ENCODE measurements around the gene DLX4. TPM values are rescaled to one million over a fixed set of nuclear protein-coding genes. Genes with fewer than 3 reads are reported as not detected.

DLX4 gene
- total RNA-seq, 4 donors from 2014 or later: 1.4 to 5.7 (median 3.4) TPM

DNA sequence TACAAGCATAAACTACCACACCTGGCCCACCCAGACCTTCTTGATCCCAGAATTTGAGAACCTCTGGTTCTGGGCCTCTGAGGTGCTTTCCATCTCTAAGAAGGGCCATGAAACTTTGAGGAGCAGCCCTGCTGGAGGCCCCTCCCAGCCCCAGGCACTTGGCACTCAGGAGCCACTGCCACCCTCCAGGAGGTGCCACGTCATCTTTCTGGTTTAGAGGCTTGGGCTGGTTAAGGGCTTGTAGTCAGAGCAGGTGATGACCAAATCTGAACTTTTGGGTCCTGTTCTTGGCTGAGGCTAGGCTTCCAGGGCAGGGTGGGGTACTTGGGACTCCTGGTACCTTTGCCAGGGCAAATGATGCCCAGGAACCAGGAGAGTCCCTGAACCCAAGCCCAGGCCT lies 13.8 kb upstream of the DLX4 start:
- TF ChIP-seq POLR2A (IDR thresholded peaks at IDR 0.05): no peak
- TF ChIP-seq EP300 (IDR thresholded peaks at IDR 0.05): no peak
- no peak for TF ChIP-seq POLR2AphosphoS5 (IDR thresholded peaks at IDR 0.05)
- TF ChIP-seq, protein P1, sequence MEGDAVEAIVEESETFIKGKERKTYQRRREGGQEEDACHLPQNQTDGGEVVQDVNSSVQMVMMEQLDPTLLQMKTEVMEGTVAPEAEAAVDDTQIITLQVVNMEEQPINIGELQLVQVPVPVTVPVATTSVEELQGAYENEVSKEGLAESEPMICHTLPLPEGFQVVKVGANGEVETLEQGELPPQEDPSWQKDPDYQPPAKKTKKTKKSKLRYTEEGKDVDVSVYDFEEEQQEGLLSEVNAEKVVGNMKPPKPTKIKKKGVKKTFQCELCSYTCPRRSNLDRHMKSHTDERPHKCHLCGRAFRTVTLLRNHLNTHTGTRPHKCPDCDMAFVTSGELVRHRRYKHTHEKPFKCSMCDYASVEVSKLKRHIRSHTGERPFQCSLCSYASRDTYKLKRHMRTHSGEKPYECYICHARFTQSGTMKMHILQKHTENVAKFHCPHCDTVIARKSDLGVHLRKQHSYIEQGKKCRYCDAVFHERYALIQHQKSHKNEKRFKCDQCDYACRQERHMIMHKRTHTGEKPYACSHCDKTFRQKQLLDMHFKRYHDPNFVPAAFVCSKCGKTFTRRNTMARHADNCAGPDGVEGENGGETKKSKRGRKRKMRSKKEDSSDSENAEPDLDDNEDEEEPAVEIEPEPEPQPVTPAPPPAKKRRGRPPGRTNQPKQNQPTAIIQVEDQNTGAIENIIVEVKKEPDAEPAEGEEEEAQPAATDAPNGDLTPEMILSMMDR (IDR thresholded peaks at IDR 0.05): no peak
- Histone ChIP-seq H3K36me3 (no peaks in the 10 kb centered on the region), H3K9me3 (no peaks in the 10 kb centered on the region), H3K27ac (no peak overlapping the region), H3K4me1 (peaks cover 9% of the 10 kb centered on the region), H3K27me3 (peaks cover 32% of the 10 kb centered on the region), H3K4me3 (no peak overlapping the region)
- DNase-seq (ENCODE audit: low spot score in 2 of 2): no peak
- 20% methylated on average over 1 of the region's 1 CpG for WGBS

DNA sequence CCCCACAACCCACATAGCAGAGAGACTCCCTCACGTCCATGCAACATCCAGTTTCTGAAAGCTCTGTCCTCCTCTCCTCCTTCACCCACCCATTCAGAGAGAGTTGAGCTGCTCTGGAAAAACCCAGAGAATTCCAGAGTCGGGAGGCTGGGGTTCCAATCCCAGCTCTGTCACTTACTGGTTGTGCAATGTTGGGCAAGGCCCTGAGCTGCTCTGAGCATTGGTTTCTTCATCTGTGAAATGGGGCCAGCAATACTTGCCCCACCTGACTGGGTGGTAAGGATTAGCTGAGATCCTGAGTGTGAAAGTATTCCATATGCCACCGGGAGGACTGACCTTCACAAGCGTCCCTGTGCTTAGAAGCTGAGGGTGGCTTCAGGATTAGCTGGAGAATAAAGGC lies 12.2 kb upstream of the DLX4 start:
- no peak overlapping the region for H3K4me3 ChIP-seq
- 68% methylated on average over 3 of the region's 4 CpGs for WGBS
- no peaks in the 10 kb centered on the region for H3K36me3 ChIP-seq
- no peaks in the 10 kb centered on the region for H3K9me3 ChIP-seq
- H3K27me3 ChIP-seq: peaks cover 27% of the 10 kb centered on the region
- peaks cover 5% of the 10 kb centered on the region for H3K4me1 ChIP-seq
- H3K27ac ChIP-seq: no peak overlapping the region
- DNase-seq (ENCODE audit: low spot score in 2 of 2): no peak
- TF ChIP-seq, protein P1 (IDR thresholded peaks at IDR 0.05): no peak
- no peak for TF ChIP-seq POLR2A (IDR thresholded peaks at IDR 0.05)
- TF ChIP-seq EP300 (IDR thresholded peaks at IDR 0.05): no peak
- TF ChIP-seq POLR2AphosphoS5 (IDR thresholded peaks at IDR 0.05): no peak

DNA sequence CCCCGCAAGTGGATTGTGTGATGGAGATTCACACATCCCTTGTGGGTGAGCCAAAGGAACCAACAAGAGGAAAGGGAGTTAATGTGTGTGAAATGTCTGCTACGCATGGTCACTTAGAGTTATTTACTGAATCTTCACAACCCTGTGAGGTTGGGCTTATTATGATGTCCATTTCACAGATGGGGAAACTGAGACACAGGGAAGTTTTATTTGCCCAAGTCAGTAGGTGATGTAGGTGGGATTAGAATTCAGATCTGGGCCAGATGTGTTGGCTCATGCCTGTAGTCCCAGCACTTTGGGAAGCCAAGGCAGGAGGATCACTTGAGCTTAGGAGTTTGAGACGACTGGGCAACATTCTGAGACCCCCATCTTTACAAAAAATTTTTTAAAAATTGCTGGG lies 11.6 kb upstream of the DLX4 start:
- no peak for TF ChIP-seq POLR2A (IDR thresholded peaks at IDR 0.05)
- TF ChIP-seq, protein P1 (IDR thresholded peaks at IDR 0.05): no peak
- no peak for TF ChIP-seq POLR2AphosphoS5 (IDR thresholded peaks at IDR 0.05)
- no peak for TF ChIP-seq EP300 (IDR thresholded peaks at IDR 0.05)
- H3K9me3 ChIP-seq: no peaks in the 10 kb centered on the region
- H3K27me3 ChIP-seq: peaks cover 28% of the 10 kb centered on the region
- no peak overlapping the region for H3K27ac ChIP-seq
- 93% methylated on average over 3 of the region's 3 CpGs for WGBS
- no peak for DNase-seq (ENCODE audit: low spot score in 2 of 2)
- H3K4me1 ChIP-seq: peaks cover 3% of the 10 kb centered on the region
- H3K36me3 ChIP-seq: no peaks in the 10 kb centered on the region
- no peak overlapping the region for H3K4me3 ChIP-seq

DNA sequence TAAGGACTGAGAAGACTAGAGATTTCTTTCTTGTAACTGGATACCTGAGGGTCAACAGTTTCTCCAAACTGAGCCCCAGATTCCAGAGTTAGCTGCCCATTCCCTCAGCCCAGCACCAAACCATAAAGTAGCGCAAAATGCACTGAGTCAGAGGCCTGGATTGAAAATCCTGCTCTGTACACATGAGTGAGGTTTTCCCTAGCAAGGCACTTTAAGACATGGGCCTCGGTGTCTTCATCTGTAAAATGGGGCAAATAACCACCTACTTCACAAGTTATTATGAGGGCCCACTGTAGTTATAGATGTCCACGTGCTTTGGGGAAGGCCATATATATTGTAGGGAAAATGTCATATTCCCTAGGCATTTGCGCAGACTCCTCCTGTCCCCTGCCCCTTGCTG lies 10.3 kb upstream of the DLX4 start:
- Histone ChIP-seq H3K4me1 (peaks cover 1% of the 10 kb centered on the region), H3K36me3 (no peaks in the 10 kb centered on the region), H3K27me3 (peaks cover 36% of the 10 kb centered on the region), H3K4me3 (no peak overlapping the region), H3K9me3 (no peaks in the 10 kb centered on the region), H3K27ac (no peak overlapping the region)
- TF ChIP-seq, protein P1 (IDR thresholded peaks at IDR 0.05): no peak
- no peak for TF ChIP-seq POLR2A (IDR thresholded peaks at IDR 0.05)
- no peak for TF ChIP-seq EP300 (IDR thresholded peaks at IDR 0.05)
- no peak for TF ChIP-seq POLR2AphosphoS5 (IDR thresholded peaks at IDR 0.05)
- DNase-seq (ENCODE audit: low spot score in 2 of 2): no peak
- 86% methylated on average over 4 of the region's 4 CpGs for WGBS

DNA sequence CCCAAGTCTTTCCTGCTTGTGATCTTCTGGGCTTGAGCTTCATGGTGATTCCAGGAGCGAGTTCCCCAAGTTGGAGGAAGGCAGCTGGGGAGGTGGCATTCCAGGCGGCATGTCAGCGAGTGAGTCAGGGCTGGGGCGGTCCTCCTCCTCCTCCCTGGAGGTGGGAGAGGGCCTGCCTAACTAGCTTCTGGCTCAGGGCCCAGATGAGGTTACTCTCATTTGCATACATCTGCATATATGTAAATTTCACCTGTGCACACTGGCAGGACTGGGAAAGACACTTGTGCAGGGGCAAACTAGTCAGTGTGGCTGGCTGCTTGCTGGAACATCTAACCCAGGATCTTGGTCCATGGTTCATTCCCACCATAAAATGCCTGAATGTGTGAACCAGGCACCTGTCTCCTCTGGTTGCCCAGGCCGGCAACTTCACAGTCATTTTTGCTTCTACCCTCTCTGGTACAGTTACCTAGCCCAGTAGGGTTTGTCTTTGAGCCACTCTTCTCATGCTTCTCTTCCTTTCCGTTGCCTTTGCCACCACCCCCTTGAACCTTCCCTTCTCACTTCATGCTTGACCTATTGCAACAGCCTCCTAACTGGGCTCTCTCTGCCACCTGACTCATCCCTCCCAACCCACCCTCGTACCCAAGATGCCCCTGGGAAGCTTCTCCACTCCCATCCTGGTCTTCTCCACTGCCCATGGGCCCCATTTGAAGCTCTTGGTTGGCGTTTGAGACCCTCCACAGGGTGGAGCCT lies 9.6 kb upstream of the DLX4 start:
- no peak overlapping the region for H3K4me3 ChIP-seq
- no peak for TF ChIP-seq POLR2AphosphoS5 (IDR thresholded peaks at IDR 0.05)
- TF ChIP-seq POLR2A (IDR thresholded peaks at IDR 0.05): no peak
- TF ChIP-seq, protein P1 (IDR thresholded peaks at IDR 0.05): no peak
- TF ChIP-seq EP300 (IDR thresholded peaks at IDR 0.05): no peak
- DNase-seq (ENCODE audit: low spot score in 2 of 2): no peak
- H3K36me3 ChIP-seq: no peaks in the 10 kb centered on the region
- H3K27ac ChIP-seq: no peak overlapping the region
- no peaks in the 10 kb centered on the region for H3K9me3 ChIP-seq
- peaks cover 43% of the 10 kb centered on the region for H3K27me3 ChIP-seq
- H3K4me1 ChIP-seq: peaks cover 6% of the 10 kb centered on the region
- WGBS: 54% methylated on average over 8 of the region's 8 CpGs
